ENCODE measurements around the gene PHF21A. TPM values are rescaled to one million over a fixed set of nuclear protein-coding genes. Genes with fewer than 3 reads are reported as not detected.

The PHF21A gene
- total RNA-seq, 1 donor from 2014 or later, result 45.4 TPM

- intact Hi-C loops (cut with DNase I), result no loop called here
- ATAC-seq, result no peak
- no peak overlapping the region for H3K4me3 ChIP-seq
- TF ChIP-seq, protein P1, sequence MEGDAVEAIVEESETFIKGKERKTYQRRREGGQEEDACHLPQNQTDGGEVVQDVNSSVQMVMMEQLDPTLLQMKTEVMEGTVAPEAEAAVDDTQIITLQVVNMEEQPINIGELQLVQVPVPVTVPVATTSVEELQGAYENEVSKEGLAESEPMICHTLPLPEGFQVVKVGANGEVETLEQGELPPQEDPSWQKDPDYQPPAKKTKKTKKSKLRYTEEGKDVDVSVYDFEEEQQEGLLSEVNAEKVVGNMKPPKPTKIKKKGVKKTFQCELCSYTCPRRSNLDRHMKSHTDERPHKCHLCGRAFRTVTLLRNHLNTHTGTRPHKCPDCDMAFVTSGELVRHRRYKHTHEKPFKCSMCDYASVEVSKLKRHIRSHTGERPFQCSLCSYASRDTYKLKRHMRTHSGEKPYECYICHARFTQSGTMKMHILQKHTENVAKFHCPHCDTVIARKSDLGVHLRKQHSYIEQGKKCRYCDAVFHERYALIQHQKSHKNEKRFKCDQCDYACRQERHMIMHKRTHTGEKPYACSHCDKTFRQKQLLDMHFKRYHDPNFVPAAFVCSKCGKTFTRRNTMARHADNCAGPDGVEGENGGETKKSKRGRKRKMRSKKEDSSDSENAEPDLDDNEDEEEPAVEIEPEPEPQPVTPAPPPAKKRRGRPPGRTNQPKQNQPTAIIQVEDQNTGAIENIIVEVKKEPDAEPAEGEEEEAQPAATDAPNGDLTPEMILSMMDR (IDR thresholded peaks at IDR 0.05), result no peak
- H3K4me1 ChIP-seq, result no peaks in the 10 kb centered on the region
- no peaks in the 10 kb centered on the region for H3K36me3 ChIP-seq
- H3K27me3 ChIP-seq, result no peaks in the 10 kb centered on the region
- no peak for DNase-seq
- no peaks in the 10 kb centered on the region for H3K9me3 ChIP-seq
- H3K27ac ChIP-seq, result no peak overlapping the region
These were observed 228.4 kb downstream of the PHF21A start for GRCh38 chr11:45892856-45893255.

- H3K36me3 ChIP-seq, result no peaks in the 10 kb centered on the region
- no peak for ATAC-seq
- peaks cover under 1% of the 10 kb centered on the region for H3K4me1 ChIP-seq
- H3K9me3 ChIP-seq, result no peaks in the 10 kb centered on the region
- no peaks in the 10 kb centered on the region for H3K27me3 ChIP-seq
- TF ChIP-seq, protein P1 (IDR thresholded peaks at IDR 0.05), result no peak
- H3K4me3 ChIP-seq, result no peak overlapping the region
- intact Hi-C loops (cut with DNase I), result no loop called here
- no peak for DNase-seq
- H3K27ac ChIP-seq, result no peak overlapping the region
These were observed 230.2 kb downstream of the PHF21A start for GRCh38 chr11:45890886-45891550.

DNA sequence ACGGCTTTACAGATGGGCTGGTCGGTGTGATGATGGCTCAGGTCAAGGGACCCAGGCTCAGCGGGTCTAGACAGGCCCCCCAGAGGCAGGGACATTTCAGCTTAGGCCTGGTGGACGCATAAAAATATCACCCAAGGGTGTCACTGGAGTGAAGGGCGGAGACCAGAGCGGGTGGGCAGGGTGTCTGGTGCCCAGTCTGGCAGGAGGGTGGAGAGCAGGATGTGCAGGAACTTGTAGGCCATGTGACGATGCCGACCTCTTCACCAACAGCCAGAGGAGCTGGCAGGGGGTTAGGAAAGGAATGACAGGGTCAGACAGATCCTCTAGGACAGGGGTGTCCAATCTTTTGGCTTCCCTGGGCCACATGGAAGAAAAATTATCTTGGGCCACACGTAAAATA lies 231.3 kb downstream of the PHF21A start:
- peaks cover 4% of the 10 kb centered on the region for H3K4me1 ChIP-seq
- no peak overlapping the region for H3K4me3 ChIP-seq
- intact Hi-C loops (cut with DNase I), result no loop called here
- H3K27me3 ChIP-seq, result no peaks in the 10 kb centered on the region
- no peak for DNase-seq
- H3K27ac ChIP-seq, result no peak overlapping the region
- ATAC-seq, result no peak
- TF ChIP-seq, protein P1 (IDR thresholded peaks at IDR 0.05), result no peak
- no peaks in the 10 kb centered on the region for H3K36me3 ChIP-seq
- no peaks in the 10 kb centered on the region for H3K9me3 ChIP-seq

- no peak for DNase-seq
- intact Hi-C loops (cut with DNase I), result no loop called here
- Histone ChIP-seq H3K27me3 (no peaks in the 10 kb centered on the region), H3K27ac (no peak overlapping the region), H3K36me3 (no peaks in the 10 kb centered on the region), H3K4me3 (no peak overlapping the region), H3K4me1 (peaks cover 4% of the 10 kb centered on the region), H3K9me3 (no peaks in the 10 kb centered on the region)
- TF ChIP-seq, protein P1 (IDR thresholded peaks at IDR 0.05), result no peak
- no peak for ATAC-seq
These were observed 231.7 kb downstream of the PHF21A start for GRCh38 chr11:45889555-45889954.

DNA sequence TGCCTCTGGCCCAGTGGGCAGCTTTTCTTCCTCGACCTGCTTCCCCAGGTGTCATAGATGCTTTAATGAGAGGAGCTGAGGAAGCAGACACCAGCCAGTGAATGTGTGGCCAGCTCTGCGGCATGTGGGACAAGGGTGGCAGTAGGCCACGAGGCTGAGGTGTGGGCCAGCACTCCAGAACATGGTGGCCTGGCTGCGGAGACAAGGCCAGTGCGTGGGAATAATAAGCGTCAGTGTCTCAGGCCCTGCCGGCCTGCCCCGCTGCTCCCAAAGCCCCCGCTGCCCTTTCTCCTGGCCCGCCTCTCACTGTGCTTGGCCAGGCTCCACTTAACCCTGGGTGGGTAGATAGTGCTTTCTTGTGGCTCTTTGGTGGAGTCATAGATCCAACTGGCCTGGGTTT lies 233.7 kb downstream of the PHF21A start:
- TF ChIP-seq, protein P1 (IDR thresholded peaks at IDR 0.05), result no peak
- H3K27ac ChIP-seq, result no peak overlapping the region
- peaks cover 4% of the 10 kb centered on the region for H3K4me1 ChIP-seq
- DNase-seq (no peak), ATAC-seq (no peak)
- no peaks in the 10 kb centered on the region for H3K9me3 ChIP-seq
- no peaks in the 10 kb centered on the region for H3K27me3 ChIP-seq
- no peaks in the 10 kb centered on the region for H3K36me3 ChIP-seq
- intact Hi-C loops (cut with DNase I), result no loop called here
- no peak overlapping the region for H3K4me3 ChIP-seq
